Measurements from ENCODE around the gene CDKN2B-AS1. TPM values are rescaled to one million over a fixed set of nuclear protein-coding genes. Genes with fewer than 3 reads are reported as not detected.

CDKN2B-AS1 gene
- total and polyA plus RNA-seq, 2 experiments from 2014 or later, result 0.27 to 0.68 TPM

DNA sequence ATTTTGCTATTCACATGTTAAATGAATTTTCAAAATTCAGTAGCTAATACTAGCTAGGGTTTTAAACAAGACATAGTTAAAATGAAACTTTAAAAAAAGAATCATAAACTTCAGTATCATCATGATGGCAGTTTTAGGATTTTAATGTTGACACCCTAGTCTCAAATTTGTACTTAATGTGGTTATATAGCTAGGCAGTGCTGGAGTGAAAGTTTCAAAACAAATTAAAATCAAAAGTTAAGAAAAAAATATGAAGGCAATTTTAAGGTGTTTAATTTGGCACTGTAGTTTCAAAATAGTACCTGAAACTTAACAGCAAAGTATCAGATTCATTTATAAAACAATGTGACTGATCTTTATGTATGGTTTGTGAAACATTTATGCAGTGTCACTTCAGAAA is 33.8 kb downstream of the CDKN2B-AS1 start:
- no peaks in the 10 kb centered on the region for H3K9me3 ChIP-seq (ENCODE audit: low read depth)
- H3K36me3 ChIP-seq (replicated peaks; ENCODE audit: insufficient read depth, low read depth), result no peaks in the 10 kb centered on the region
- H3K27ac ChIP-seq, result no peak overlapping the region
- H3K4me2 ChIP-seq, result no peak overlapping the region
- no peaks in the 10 kb centered on the region for H3K4me1 ChIP-seq (ENCODE audit: insufficient read depth)
- no peaks in the 10 kb centered on the region for H3K27me3 ChIP-seq
- no peak overlapping the region for H3K4me3 ChIP-seq
- TF ChIP-seq, protein P1, sequence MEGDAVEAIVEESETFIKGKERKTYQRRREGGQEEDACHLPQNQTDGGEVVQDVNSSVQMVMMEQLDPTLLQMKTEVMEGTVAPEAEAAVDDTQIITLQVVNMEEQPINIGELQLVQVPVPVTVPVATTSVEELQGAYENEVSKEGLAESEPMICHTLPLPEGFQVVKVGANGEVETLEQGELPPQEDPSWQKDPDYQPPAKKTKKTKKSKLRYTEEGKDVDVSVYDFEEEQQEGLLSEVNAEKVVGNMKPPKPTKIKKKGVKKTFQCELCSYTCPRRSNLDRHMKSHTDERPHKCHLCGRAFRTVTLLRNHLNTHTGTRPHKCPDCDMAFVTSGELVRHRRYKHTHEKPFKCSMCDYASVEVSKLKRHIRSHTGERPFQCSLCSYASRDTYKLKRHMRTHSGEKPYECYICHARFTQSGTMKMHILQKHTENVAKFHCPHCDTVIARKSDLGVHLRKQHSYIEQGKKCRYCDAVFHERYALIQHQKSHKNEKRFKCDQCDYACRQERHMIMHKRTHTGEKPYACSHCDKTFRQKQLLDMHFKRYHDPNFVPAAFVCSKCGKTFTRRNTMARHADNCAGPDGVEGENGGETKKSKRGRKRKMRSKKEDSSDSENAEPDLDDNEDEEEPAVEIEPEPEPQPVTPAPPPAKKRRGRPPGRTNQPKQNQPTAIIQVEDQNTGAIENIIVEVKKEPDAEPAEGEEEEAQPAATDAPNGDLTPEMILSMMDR (IDR thresholded peaks at IDR 0.05; ENCODE audit: poor library complexity), result no peak
- TF ChIP-seq EZH2phosphoT487 (IDR thresholded peaks at IDR 0.05; ENCODE audit: low read depth, severe bottlenecking, unreplicated experiment), result no peak
- no peak for TF ChIP-seq EZH2 (IDR thresholded peaks at IDR 0.05; ENCODE audit: borderline replicate concordance)
- H3K79me2 ChIP-seq, result no peaks in the 10 kb centered on the region
- DNase-seq (ENCODE audit: low spot score), result no peak
- no peak overlapping the region for H2AFZ ChIP-seq
- no peaks in the 10 kb centered on the region for H4K20me1 ChIP-seq (ENCODE audit: insufficient read depth, poor library complexity, severe bottlenecking)
- H3K9me2 ChIP-seq (replicated peaks; ENCODE audit: insufficient read depth), result no peaks in the 10 kb centered on the region

DNA sequence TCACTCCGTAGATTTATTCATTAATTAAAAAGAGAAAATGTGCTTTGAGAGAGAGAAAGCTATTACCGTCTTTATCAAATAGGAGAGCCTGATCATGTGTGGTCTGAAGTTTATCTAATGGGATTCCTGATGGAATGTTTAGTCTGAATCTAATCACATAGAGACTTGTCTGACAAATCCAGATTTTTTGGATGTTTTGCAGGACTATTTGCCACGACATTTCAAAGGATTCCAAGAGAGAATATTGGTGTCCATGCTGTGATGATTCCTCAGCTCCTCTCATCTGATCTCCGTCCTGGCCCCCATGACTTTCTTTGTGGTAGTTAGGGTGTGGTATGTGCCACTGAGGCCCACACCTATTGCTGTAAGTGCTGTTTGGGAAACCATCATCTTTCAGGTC is 34.6 kb downstream of the CDKN2B-AS1 start:
- H3K4me3 ChIP-seq, result no peak overlapping the region
- H3K27me3 ChIP-seq, result no peaks in the 10 kb centered on the region
- no peak overlapping the region for H3K27ac ChIP-seq
- 48% methylated on average over 4 of the region's 4 CpGs for WGBS (ENCODE audit: low lambda C conversion rate, missing lambda C conversion rate)
- H3K4me2 ChIP-seq, result no peak overlapping the region
- H4K20me1 ChIP-seq (ENCODE audit: insufficient read depth, poor library complexity, severe bottlenecking), result no peaks in the 10 kb centered on the region
- no peaks in the 10 kb centered on the region for H3K4me1 ChIP-seq (ENCODE audit: insufficient read depth)
- no peaks in the 10 kb centered on the region for H3K9me2 ChIP-seq (replicated peaks; ENCODE audit: insufficient read depth)
- DNase-seq (ENCODE audit: low spot score), result no peak
- no peaks in the 10 kb centered on the region for H3K9me3 ChIP-seq (ENCODE audit: low read depth)
- H3K79me2 ChIP-seq, result no peaks in the 10 kb centered on the region
- no peak for TF ChIP-seq EZH2 (IDR thresholded peaks at IDR 0.05; ENCODE audit: borderline replicate concordance)
- TF ChIP-seq, protein P1 (IDR thresholded peaks at IDR 0.05; ENCODE audit: poor library complexity), result no peak
- H3K36me3 ChIP-seq (replicated peaks; ENCODE audit: insufficient read depth, low read depth), result no peaks in the 10 kb centered on the region
- no peak overlapping the region for H2AFZ ChIP-seq

DNA sequence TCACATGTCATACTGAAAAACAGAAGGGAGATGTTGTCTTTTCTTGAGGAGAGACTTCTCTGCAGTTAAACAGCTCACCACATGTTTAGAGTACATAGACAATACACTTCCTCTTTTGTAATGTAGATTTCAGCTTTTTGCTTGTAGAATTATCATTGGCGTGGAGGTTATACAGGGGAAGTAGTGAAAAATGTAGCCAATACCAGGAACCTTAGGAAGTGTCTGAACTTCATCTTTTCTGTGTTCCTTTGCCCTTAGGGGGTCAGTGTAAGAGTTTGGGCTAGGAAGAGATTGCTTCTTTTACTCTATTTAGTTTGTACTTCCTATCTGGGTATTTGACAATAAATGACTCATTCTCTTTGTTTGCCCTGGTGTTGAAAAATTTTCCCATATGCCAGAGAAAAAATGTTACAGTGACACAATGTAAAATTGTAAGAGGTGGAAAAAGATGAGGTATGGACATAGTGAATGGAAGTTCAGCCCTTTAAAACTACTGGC is 35.6 kb downstream of the CDKN2B-AS1 start:
- H4K20me1 ChIP-seq (ENCODE audit: insufficient read depth, poor library complexity, severe bottlenecking), result no peaks in the 10 kb centered on the region
- H3K27ac ChIP-seq, result peak overlapping the region; percentile 49
- H3K27me3 ChIP-seq, result no peaks in the 10 kb centered on the region
- WGBS (ENCODE audit: low lambda C conversion rate, missing lambda C conversion rate), result 53% methylated on average over 1 of the region's 1 CpG
- H3K4me1 ChIP-seq (ENCODE audit: insufficient read depth), result no peaks in the 10 kb centered on the region
- no peaks in the 10 kb centered on the region for H3K9me2 ChIP-seq (replicated peaks; ENCODE audit: insufficient read depth)
- no peak overlapping the region for H3K4me2 ChIP-seq
- no peaks in the 10 kb centered on the region for H3K36me3 ChIP-seq (replicated peaks; ENCODE audit: insufficient read depth, low read depth)
- DNase-seq (ENCODE audit: low spot score), result no peak
- H3K4me3 ChIP-seq, result no peak overlapping the region
- no peaks in the 10 kb centered on the region for H3K9me3 ChIP-seq (ENCODE audit: low read depth)
- TF ChIP-seq EZH2phosphoT487 (IDR thresholded peaks at IDR 0.05; ENCODE audit: low read depth, severe bottlenecking, unreplicated experiment), result no peak
- TF ChIP-seq, protein P1 (IDR thresholded peaks at IDR 0.05; ENCODE audit: poor library complexity), result no peak
- no peak for TF ChIP-seq EZH2 (IDR thresholded peaks at IDR 0.05; ENCODE audit: borderline replicate concordance)
- no peaks in the 10 kb centered on the region for H3K79me2 ChIP-seq
- H2AFZ ChIP-seq, result no peak overlapping the region
